GM18502 (cell line): Measurements from ENCODE around the gene COL5A1.

Experiments
- ATAC-seq: cut with Tn5 transposase; IDR thresholded peaks from one replicate; pipeline ENCODE4 v1.9.1; 2021; ENCODE audit warnings: mild to moderate bottlenecking; ENCODE audit not compliant: unreplicated experiment, poor library complexity

Gene COL5A1

GRCh38 chr9:134802216-134802795 lies 160.7 kb downstream of the COL5A1 start:
- ATAC-seq, result no peak

DNA sequence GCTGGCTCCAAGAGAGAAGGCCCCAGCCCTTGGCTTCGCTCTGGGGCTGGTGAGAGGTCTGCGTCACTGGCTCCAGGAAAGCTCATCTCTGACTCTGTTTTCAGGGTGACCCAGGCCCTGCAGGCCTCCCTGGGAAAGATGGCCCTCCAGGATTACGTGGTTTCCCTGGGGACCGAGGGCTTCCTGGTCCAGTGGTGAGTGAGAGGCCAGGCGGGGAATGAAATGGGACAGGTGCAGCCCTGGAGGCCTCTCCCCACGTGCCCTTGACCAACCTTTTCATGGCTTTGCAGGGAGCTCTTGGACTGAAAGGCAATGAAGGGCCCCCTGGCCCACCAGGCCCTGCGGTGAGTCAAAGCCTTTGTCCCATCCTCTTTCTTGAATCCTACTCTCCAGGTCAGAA lies 163.3 kb downstream of the COL5A1 start:
- no peak for ATAC-seq

DNA sequence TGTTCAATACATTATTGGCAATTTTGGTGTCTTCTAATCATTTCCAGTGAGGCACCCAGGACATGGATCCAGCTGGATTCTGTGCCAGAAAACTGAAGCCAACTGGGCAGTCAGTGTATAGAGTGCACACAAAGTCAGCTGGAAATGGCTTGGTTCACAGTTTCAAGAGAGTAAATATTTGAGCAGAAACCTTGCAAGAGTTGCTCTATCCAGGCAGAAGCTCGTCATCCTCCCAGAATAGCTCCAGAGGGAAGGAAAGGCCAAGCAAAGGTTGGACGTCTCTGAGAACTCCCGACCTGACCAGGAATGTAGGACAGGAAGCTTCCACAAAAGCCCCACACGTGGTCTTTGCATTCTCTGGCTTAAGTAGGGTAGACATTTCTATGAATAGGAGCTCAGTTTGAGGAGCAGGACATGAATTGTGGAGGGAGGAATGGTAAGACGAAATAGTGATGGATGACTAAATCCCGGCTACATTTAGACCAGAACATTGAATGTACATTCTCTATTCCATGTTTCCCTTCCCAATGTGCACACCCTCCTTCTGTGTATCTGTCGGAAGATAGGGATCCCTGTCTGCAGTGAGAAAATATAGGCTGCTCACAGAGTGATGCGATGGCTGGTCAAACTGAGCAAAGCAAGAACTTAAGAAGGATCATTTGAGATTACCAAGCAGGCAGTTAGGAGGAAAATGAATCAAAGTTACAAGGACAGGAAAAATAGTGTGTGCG lies 166.3 kb downstream of the COL5A1 start:
- ATAC-seq, result no peak

DNA sequence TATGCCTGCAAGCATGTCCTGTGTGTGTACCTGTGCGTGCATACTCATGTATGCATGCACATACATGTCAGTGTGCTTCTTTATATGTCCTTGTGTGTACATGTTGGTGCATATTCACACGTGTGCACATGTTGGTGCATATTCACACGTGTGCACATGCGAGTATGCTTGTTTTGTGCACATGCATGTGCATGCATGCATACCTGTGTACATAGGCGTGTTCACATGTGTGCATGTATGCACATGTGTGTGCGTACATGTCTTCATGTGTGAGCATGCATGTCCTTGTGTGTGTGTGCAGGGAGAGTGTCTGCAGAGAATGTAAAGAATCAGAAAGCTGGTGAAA lies 166.8 kb downstream of the COL5A1 start:
- ATAC-seq, result no peak

DNA sequence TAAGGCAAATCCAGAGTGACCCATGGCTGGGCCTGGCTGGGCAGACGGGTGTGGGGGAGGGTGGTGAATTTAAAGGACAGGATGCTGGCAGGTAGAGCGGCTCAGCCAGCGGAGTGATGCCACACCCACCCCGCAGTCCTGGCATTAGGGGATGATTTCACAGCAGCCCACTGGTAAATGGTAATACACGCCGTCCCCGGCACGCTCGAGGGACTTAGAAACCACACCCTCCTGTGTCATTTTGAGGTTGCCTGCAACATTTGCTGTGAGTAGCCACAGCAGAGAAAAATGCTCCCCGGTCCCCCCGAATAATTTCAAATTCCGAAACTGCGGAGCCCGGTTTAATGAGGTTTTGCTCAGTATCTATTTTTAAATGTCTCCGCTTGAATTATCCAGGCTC lies 167.7 kb downstream of the COL5A1 start:
- no peak for ATAC-seq

DNA sequence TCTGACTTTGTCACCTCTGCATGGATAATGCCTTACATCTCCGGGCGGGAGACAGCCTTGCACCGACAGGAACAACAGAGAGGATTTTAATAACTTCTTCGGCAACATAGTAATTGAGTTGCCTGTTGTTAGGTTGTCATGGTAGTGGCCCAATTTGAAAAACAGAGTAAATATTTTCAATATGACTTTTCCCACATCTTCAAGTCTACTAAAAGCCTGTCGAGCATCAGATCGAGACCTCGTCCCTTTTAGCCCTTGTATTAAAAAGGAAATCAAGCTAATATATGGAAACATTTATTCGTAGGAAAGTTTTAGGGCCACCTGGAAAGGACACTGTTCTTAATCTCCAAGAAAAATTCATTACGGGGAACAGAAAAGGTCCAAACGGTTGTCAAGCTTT lies 168.2 kb downstream of the COL5A1 start:
- ATAC-seq, result no peak

DNA sequence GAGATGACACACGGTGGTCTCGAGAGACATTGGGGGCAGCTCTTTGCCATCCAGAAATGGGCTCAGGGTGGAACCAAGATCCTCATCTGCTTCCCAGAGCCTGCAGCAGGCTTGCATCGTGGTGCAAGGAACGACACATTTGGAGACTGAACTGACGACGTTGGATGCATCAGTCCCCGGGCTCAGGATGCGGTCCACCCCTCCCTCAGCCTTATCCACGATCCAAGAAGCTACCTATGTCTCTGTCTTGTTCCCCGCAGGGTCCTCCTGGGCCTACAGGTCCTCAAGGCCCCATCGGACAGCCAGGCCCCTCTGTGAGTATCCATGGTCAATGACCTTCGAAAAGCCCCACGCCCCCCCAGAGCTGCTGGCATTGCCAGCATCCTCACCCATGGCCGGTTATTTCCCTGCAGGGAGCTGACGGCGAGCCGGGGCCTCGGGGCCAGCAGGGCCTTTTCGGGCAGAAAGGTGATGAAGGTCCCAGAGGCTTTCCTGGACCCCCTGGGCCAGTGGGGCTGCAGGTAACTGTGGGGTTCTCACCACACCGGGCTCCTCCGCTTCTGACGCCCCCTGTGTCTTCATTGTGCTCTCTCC lies 169.6 kb downstream of the COL5A1 start:
- ATAC-seq, result no peak

DNA sequence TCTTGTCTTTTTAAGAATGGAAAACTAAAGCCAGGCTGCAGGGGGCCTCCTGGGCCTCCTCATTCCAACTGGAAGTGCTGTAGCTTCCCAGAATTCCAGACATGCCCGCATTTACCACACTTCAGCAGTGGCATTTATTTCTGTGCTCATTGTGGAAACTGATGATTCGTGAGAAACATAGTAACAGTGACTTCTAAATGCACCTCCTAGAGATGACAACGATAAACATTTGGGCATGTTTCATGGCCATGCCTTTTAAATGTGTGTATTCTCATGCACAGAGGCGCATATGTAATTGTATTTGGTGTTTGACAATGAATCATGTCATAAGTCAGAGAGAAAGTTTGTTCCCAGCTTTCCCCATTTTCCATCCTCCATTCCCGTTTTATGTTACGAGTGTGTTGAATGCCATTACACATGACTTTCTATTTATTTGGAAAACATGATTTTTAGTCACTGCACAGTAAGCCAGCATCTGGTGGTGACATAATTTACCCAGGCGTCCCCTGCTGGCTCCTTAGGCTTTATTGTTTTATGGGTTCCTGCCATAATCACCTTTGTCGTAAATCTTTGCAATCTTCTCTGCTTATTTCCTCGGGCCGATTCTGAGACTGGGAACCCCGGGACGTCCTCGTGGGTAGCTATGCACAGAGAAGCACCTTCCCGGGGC lies 170.2 kb downstream of the COL5A1 start:
- ATAC-seq, result no peak

DNA sequence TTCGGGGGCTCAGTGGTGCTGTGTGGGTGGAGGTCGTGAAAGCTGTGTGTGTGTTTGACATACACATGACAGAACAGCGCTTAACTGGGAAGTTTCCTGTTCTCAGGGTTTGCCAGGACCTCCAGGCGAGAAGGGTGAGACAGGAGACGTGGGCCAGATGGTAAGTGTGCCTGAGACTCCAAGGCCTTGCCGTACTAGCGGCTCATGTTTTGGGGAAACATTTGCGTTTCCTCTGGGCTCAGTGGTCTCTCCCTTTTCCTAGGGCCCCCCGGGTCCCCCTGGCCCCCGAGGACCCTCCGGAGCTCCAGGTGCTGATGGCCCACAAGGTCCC lies 170.7 kb downstream of the COL5A1 start:
- no peak for ATAC-seq

DNA sequence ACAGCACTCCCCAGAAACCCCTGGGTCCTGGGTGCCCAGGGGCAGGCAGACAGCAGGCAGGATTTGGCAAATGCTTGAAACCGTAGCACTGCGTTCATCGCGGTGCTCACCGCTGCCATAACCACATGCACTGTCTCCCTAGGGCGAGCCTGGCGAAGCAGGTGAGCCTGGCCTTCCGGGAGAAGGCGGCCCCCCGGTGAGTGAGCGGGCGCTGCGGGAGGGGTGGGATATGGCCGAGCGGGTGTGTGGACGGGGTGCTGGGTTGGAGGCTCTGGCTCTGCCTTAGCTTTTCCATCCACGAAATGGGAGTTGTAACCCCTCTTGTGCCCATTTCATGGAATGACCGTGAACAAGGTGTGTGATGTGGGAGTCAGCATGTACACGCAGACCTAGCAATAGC lies 172.2 kb downstream of the COL5A1 start:
- ATAC-seq, result no peak

- ATAC-seq, result no peak
Measured at GRCh38 chr9:134814598-134815215, 173.1 kb downstream of the COL5A1 start.

- no peak for ATAC-seq
Measured at GRCh38 chr9:134815435-134816214, 174.0 kb downstream of the COL5A1 start.

DNA sequence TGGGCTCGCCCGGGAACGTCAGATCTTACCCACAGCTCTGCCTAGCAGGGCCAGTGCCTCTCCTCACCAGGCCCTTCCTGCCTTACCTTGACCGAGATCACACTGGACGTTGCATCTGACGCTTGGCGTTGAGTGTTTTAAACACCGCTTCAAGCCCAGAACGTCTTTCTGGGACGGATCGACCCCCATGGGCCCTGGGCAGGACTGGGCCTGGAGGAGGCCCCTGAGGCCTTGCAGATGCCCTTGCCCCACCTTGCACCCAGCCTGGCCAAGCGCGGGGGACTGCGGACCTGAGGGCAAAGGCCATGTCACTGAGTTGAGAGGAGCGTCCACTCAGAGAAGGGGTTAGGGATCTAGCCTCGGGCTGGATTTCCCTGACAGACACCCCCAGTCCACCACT lies 174.7 kb downstream of the COL5A1 start:
- no peak for ATAC-seq

GRCh38 chr9:134818000-134818568 lies 176.5 kb downstream of the COL5A1 start:
- no peak for ATAC-seq

- no peak for ATAC-seq
Measured at GRCh38 chr9:134818591-134818990, 177.0 kb downstream of the COL5A1 start.

DNA sequence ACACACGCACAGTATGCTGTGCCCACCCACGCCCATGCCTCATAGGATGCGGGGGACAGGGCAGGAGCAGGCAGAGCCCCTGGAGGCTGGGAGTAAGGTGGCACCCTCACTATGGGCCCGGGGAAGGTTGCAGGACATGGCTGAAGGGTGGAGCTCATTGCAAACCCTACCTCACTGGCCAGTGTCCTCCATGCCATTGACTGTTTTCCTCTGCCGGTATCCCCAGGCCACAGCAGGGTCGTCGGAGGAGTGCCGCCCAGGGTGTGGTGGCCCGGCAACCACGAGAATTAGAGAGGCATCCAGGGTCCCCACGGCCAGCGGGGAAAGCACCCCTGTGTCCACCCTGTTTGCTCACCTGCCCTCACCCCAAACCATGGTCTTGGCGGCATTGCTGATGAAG lies 179.3 kb downstream of the COL5A1 start:
- ATAC-seq, result no peak

- ATAC-seq, result no peak
Measured at GRCh38 chr9:134822541-134822940, 180.9 kb downstream of the COL5A1 start.

DNA sequence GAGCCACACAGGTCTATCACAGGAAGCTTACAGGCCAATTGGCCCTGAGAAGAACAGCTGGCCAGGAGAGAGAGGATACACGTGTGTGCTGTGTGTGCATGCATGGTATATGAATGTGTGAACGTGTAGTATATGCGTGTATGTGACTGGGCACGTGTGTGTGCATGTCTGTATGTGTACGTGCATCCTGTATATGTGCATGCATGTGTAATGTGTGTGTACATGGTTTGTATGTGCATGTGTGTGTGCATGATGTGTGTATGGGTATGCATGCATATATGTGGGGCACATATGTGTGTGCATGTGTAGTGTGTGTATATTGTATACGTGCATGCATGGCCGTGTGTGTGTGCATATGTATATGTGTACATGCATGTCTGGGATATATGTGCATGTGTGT lies 182.0 kb downstream of the COL5A1 start:
- no peak for ATAC-seq

DNA sequence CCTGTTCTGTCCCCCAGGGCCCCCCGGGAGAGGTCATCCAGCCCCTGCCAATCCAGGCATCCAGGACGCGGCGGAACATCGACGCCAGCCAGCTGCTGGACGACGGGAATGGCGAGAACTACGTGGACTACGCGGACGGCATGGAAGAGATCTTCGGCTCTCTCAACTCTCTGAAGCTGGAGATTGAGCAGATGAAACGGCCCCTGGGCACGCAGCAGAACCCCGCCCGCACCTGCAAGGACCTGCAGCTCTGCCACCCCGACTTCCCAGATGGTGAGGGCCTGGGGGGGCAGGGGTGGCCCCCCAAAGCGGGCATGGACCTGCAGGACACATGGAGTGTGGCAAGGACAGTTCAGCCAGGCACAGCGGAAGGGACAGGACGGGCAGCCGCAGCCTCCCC lies 183.0 kb downstream of the COL5A1 start:
- no peak for ATAC-seq

GRCh38 chr9:134825025-134825424 lies 183.4 kb downstream of the COL5A1 start:
- ATAC-seq, result no peak
